Liver (tissue), 9 donors: Measurements from ENCODE around the gene FAN1. TPM values are rescaled to one million over a fixed set of nuclear protein-coding genes. Genes with fewer than 3 reads are reported as not detected.

Source experiments
- DNase-seq: peaks from one replicate; pipeline ENCODE4 v3.0.0-alpha.2; 2017; ENCODE audit warnings: low spot score
- H3K27ac ChIP-seq, 2 donors: one replicate each; pipeline ENCODE4 v1.7.0; 2013; ENCODE audit warnings: inconsistent platforms in 2 of 2, low read length in 2 of 2, control low read depth in 1 of 2, low read depth in 1 of 2, mild to moderate bottlenecking in 1 of 2
- H3K27me3 ChIP-seq, 4 donors: one replicate each; pipeline versions ENCODE4 v1.6.1 to v1.7.0; 2013; ENCODE audit warnings: low read length in 3 of 4, inconsistent platforms in 1 of 4, mild to moderate bottlenecking in 1 of 4, moderate library complexity in 1 of 4; ENCODE audit not compliant: control insufficient read depth in 4 of 4, insufficient read depth in 4 of 4
- H3K36me3 ChIP-seq, 4 donors: one replicate each; pipeline versions ENCODE4 v1.6.1 to v1.7.0; 2013; ENCODE audit warnings: low read length in 3 of 4, mild to moderate bottlenecking in 3 of 4, low read depth in 1 of 4, moderate library complexity in 1 of 4; ENCODE audit not compliant: control insufficient read depth in 4 of 4, insufficient read depth in 3 of 4
- H3K4me1 ChIP-seq, 4 donors: one replicate each; pipeline versions ENCODE4 v1.6.1 to v1.7.0; 2013; ENCODE audit warnings: low read length in 3 of 4, mild to moderate bottlenecking in 3 of 4, moderate library complexity in 1 of 4; ENCODE audit not compliant: control insufficient read depth in 4 of 4, insufficient read depth in 4 of 4
- H3K4me3 ChIP-seq, 3 donors: one replicate each; pipeline versions ENCODE4 v1.6.1 to v1.7.0; 2013; ENCODE audit warnings: low read length in 3 of 3, control low read depth in 1 of 3, low read depth in 1 of 3, mild to moderate bottlenecking in 1 of 3
- H3K9ac ChIP-seq, 2 donors: one replicate each; pipeline ENCODE4 v1.7.0; 2013; ENCODE audit warnings: low read length in 2 of 2, mild to moderate bottlenecking in 2 of 2, moderate library complexity in 2 of 2, control low read depth in 1 of 2, low read depth in 1 of 2
- H3K9me3 ChIP-seq, 4 donors: one replicate each; pipeline versions ENCODE4 v1.6.1 to v1.7.0; 2013; ENCODE audit warnings: low read length in 3 of 4; ENCODE audit not compliant: control insufficient read depth in 4 of 4
- ATF3 ChIP-seq: IDR thresholded peaks from 2 replicates; pipeline ENCODE4 v1.6.1; 2016; ENCODE audit warnings: antibody characterized with exemption
- CTCF ChIP-seq: fragments of 150-350 bp; IDR thresholded peaks from 2 replicates; pipeline ENCODE4 v1.5.1; 2017; ENCODE audit warnings: improper control_type of control experiment, low read depth, low read length; ENCODE audit not compliant: missing input control
- FOXA1 ChIP-seq: IDR thresholded peaks from 2 replicates; pipeline ENCODE4 v1.6.1; 2016; ENCODE audit warnings: antibody characterized with exemption
- FOXA2 ChIP-seq: IDR thresholded peaks from 2 replicates; pipeline ENCODE4 v1.6.1; 2016; ENCODE audit warnings: antibody characterized with exemption
- GABPA ChIP-seq, 2 donors: IDR thresholded peaks in 1 of 2; conservative IDR thresholded peaks in 1 of 2; 2 replicates each; pipeline ENCODE4 v1.6.1; 2016; ENCODE audit warnings: antibody characterized with exemption in 2 of 2, mild to moderate bottlenecking in 1 of 2, moderate library complexity in 1 of 2
- HNF4A ChIP-seq, 2 donors: conservative IDR thresholded peaks; 2 replicates each; pipeline ENCODE4 v1.6.1; 2016; ENCODE audit warnings: antibody characterized with exemption in 2 of 2, mild to moderate bottlenecking in 2 of 2
- JUND ChIP-seq, 2 donors: IDR thresholded peaks; 2 replicates each; pipeline ENCODE4 v1.6.1; 2016; ENCODE audit warnings: antibody characterized with exemption in 2 of 2
- MAX ChIP-seq: IDR thresholded peaks from 2 replicates; pipeline ENCODE4 v1.6.1; 2016; ENCODE audit warnings: antibody characterized with exemption
- NR2F2 ChIP-seq: IDR thresholded peaks from 2 replicates; pipeline ENCODE4 v1.6.1; 2016; ENCODE audit warnings: antibody characterized with exemption
- RAD21 ChIP-seq, 2 donors: IDR thresholded peaks; 2 replicates each; pipeline ENCODE4 v1.6.1; 2016; ENCODE audit warnings: antibody characterized with exemption in 2 of 2, mild to moderate bottlenecking in 2 of 2
- RXRA ChIP-seq, 2 donors: IDR thresholded peaks; 2 replicates each; pipeline ENCODE4 v1.6.1; 2017 to 2018; ENCODE audit warnings: antibody characterized with exemption in 2 of 2, mild to moderate bottlenecking in 1 of 2
- SP1 ChIP-seq: IDR thresholded peaks from 2 replicates; pipeline ENCODE4 v1.6.1; 2018; ENCODE audit warnings: antibody characterized with exemption, mild to moderate bottlenecking
- YY1 ChIP-seq: IDR thresholded peaks from 2 replicates; pipeline ENCODE4 v1.6.1; 2016; ENCODE audit warnings: antibody characterized with exemption, mild to moderate bottlenecking
- ZBTB33 ChIP-seq: IDR thresholded peaks from 2 replicates; pipeline ENCODE4 v1.6.1; 2016; ENCODE audit warnings: antibody characterized with exemption
- WGBS: extraction: QIAGEN DNeasy Blood & Tissue Kit; methylation state at CpG from one replicate; pipeline ENCODE4 v1.1.7; 2013; 5-methylcytosine and 5-hydroxymethylcytosine counted together
- polyA plus RNA-seq, 2 donors: library from polyadenylated mRNA; stranded (reverse) in 1 of 2; unstranded in 1 of 2; fragments of 200-250 nt in 1 of 2; fragments of >200 nt in 1 of 2; fragmentation: Nextera tagmentation in 1 of 2; extraction: Ambion mirVana in 1 of 2; gene quantifications; one replicate each; pipeline versions ENCODE4 v1.2.1 to v1.2.3, GENCODE V29; 2013 to 2015
- total RNA-seq, 2 donors: library from RNA; depleted of rRNA; stranded (reverse); fragments of >200 nt; gene quantifications; one replicate each; pipeline ENCODE4 v1.2.3, GENCODE V29; 2014
- TF ChIP-seq, protein P1 (sequence below): IDR thresholded peaks from 2 replicates; pipeline ENCODE4 v1.6.1; 2016; ENCODE audit warnings: antibody characterized with exemption, mild to moderate bottlenecking
- donor health status: healthy.
- donor health status: healthy.
- donor health status: healthy.
- donor health status: healthy.
- donor health status: healthy.

Gene FAN1
- total and polyA plus RNA-seq, 4 donors = 5.2 to 17.1 (median 7.5) TPM

DNA sequence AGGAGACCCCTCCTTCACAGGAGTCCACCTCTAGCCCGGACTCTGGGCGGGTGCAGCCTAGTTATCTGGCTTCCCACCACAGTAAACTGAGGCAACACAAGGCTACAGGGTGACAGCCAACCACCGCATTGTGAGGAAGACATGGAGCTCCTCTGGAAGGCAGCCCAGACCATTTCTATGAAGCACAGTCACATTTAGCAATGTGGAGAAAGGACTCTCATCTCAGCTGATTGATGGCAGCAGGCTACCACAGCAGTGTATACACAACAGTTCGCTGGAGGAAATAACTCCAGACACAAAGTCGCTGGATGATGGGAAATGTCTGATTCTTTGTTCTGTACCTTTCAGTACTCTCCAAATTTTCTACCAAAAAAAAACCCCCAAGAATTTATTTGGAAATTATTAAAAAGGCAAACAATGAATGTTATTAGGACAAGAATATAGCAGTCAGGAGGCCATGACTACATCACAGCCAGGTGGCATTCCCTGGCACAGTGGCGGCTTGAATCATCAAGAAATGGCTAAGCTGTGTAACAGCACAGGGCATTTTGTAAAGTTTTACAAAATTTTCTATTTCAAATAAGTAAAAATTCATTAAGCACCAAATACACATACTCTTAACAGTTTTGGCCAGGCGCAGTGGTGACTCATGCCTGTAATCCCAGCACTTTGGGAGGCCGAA is 40.1 kb downstream of the FAN1 start:
- H3K9ac ChIP-seq = no peak overlapping the region
- H3K4me3 ChIP-seq = no peak overlapping the region
- TF ChIP-seq ZBTB33 = no peak
- 95% methylated on average over 8 of the region's 8 CpGs for WGBS
- H3K27me3 ChIP-seq = no peaks in the 10 kb centered on the region
- no peaks in the 10 kb centered on the region for H3K9me3 ChIP-seq
- H3K27ac ChIP-seq = no peak overlapping the region
- H3K4me1 ChIP-seq = peaks cover 2 to 3% (median 3%) of the 10 kb centered on the region in 4 donors
- no peak for DNase-seq
- peaks cover 10 to 80% (median 75%) of the 10 kb centered on the region in 4 donors for H3K36me3 ChIP-seq

DNA sequence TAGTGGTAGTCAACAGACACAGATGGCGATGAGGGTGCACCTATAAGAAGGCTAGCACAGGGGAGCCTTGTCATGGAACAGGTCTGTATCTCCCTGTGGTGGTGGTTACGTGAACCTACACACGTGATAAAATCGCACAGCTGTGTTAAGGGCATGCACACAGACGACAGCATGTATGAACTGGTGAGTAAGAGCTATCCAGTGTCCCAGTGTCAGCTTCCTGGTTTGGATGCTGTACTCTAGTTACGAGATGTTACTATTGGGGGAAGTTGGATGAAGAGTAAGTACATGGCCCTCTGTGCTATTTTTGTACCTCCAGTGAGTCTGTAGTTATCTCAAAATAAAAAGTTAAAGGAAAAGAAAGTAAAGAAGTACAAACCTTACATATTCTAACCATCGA is 49.5 kb downstream of the FAN1 start:
- no peak for DNase-seq
- Histone ChIP-seq H3K27ac (no peak overlapping the region), H3K4me1 (no peaks in the 10 kb centered on the region), H3K9ac (no peak overlapping the region), H3K36me3 (peaks cover 16 to 85% (median 77%) of the 10 kb centered on the region in 4 donors), H3K27me3 (no peaks in the 10 kb centered on the region), H3K9me3 (no peaks in the 10 kb centered on the region), H3K4me3 (no peak overlapping the region)
- WGBS = 95% methylated on average over 7 of the region's 7 CpGs
- TF ChIP-seq ATF3 (no peak), NR2F2 (no peak), CTCF (no peak), MAX (no peak), HNF4A (conservative IDR thresholded peaks at IDR 0.05) (no peak)

DNA sequence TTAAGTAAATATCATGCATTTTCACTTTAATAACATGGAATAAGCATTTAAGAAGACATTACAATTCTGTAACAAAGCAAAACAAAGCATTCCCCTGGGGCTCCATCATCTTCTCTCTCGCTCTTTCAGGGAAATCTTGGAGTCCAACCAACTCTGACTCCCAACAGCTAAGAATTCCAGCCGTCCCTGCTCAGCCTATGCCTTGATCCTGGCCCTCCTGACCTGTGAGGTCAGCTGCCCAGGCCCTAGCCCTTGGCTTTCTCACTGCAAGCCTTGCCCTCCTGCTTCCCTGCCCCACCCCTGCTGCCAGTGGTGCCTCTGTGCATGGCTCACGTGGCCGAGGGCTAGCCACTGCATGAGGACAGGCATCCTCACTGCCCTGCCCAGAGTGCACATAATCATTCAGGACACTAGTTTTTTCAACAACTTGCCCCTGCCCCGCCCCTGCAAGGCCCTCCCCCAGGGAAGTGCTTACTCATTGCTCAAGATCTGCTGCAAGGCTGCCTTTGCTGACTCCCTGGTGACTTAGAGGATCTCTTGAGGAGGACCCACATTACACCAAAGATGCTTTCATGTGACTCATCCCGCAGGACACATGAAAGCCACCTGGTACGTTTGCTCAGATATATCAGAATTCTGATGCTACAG is 50.1 kb downstream of the FAN1 start:
- Histone ChIP-seq H3K27me3 (no peaks in the 10 kb centered on the region), H3K9ac (no peak overlapping the region), H3K27ac (no peak overlapping the region), H3K4me3 (no peak overlapping the region), H3K9me3 (no peaks in the 10 kb centered on the region), H3K36me3 (peaks cover 16 to 85% (median 75%) of the 10 kb centered on the region in 4 donors), H3K4me1 (no peaks in the 10 kb centered on the region)
- peak; percentile 81 for DNase-seq
- WGBS = 89% methylated on average over 7 of the region's 7 CpGs
- TF ChIP-seq JUND (IDR thresholded peaks at IDR 0.05) (no peak), NR2F2 (no peak), HNF4A (conservative IDR thresholded peaks at IDR 0.05) (no peak), FOXA2 (no peak), FOXA1 (no peak), YY1 (no peak), RXRA (IDR thresholded peaks at IDR 0.05) (no peak), RAD21 (IDR thresholded peaks at IDR 0.05) (no peak), ATF3 (no peak), SP1 (no peak), ZBTB33 (no peak), GABPA (IDR thresholded peaks at IDR 0.05 in 1 of 2, conservative IDR thresholded peaks at IDR 0.05 in 1 of 2) (no peak), MAX (no peak)
- TF ChIP-seq, protein P1, sequence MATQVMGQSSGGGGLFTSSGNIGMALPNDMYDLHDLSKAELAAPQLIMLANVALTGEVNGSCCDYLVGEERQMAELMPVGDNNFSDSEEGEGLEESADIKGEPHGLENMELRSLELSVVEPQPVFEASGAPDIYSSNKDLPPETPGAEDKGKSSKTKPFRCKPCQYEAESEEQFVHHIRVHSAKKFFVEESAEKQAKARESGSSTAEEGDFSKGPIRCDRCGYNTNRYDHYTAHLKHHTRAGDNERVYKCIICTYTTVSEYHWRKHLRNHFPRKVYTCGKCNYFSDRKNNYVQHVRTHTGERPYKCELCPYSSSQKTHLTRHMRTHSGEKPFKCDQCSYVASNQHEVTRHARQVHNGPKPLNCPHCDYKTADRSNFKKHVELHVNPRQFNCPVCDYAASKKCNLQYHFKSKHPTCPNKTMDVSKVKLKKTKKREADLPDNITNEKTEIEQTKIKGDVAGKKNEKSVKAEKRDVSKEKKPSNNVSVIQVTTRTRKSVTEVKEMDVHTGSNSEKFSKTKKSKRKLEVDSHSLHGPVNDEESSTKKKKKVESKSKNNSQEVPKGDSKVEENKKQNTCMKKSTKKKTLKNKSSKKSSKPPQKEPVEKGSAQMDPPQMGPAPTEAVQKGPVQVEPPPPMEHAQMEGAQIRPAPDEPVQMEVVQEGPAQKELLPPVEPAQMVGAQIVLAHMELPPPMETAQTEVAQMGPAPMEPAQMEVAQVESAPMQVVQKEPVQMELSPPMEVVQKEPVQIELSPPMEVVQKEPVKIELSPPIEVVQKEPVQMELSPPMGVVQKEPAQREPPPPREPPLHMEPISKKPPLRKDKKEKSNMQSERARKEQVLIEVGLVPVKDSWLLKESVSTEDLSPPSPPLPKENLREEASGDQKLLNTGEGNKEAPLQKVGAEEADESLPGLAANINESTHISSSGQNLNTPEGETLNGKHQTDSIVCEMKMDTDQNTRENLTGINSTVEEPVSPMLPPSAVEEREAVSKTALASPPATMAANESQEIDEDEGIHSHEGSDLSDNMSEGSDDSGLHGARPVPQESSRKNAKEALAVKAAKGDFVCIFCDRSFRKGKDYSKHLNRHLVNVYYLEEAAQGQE = no peak
